ENCODE data around the gene SPTA1. TPM values are rescaled to one million over a fixed set of nuclear protein-coding genes. Genes with fewer than 3 reads are reported as not detected.

Gene SPTA1
- total RNA-seq, 1 donor from 2014 or later: 0.09 TPM

DNA sequence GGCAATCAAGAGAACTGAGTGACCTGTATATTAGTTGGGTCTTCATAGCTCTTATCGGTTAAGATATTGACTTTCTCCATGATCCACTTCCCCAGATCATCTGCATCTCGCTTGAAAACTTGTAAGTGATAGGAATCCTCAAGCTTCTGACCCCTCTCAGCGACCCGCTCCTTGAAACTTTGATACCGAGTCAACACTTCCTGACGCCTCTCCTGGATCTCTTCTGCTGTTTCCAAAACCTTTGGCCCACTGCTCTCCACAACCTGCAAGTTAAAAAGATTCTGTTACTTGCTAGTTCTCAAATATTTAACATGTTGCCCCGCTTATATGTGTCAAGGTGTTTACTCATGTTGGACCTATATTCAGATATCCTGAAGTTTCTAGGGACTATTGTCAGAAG, 1.4 kb downstream of the SPTA1 start:
- Histone ChIP-seq H3K36me3 (ENCODE audit: insufficient read depth, low read length) (no peaks in the 10 kb centered on the region), H3K4me1 (ENCODE audit: insufficient read depth, low read length) (no peaks in the 10 kb centered on the region), H3K27ac (ENCODE audit: low read depth, low read length) (no peak overlapping the region), H4K20me1 (ENCODE audit: insufficient read depth, low read length) (no peaks in the 10 kb centered on the region), H2AFZ (ENCODE audit: low read depth, low read length) (no peak overlapping the region), H3K4me2 (ENCODE audit: low read length) (no peak overlapping the region), H3K27me3 (ENCODE audit: insufficient read depth, low read length) (no peaks in the 10 kb centered on the region), H3K9me3 (ENCODE audit: insufficient read depth, low read depth, low read length) (no peaks in the 10 kb centered on the region), H3K79me2 (ENCODE audit: insufficient read depth, low read length) (no peaks in the 10 kb centered on the region), H3K9ac (ENCODE audit: low read length) (no peak overlapping the region), H3K4me3 (ENCODE audit: insufficient read depth, low read depth, low read length) (no peak overlapping the region)
- H3K9me3 Mint-ChIP-seq (ENCODE audit: unreplicated experiment): no peaks in the 10 kb centered on the region
- no peak for FAIRE-seq
- peaks cover 3% of the 10 kb centered on the region for H3K27me3 Mint-ChIP-seq (ENCODE audit: low read depth, unreplicated experiment)
- no peak overlapping the region for H3K4me3 Mint-ChIP-seq (ENCODE audit: unreplicated experiment)
- no peak overlapping the region for H3K27ac Mint-ChIP-seq (ENCODE audit: unreplicated experiment)
- no peaks in the 10 kb centered on the region for H3K4me1 Mint-ChIP-seq (ENCODE audit: low read depth, unreplicated experiment)
- no peak for DNase-seq (ENCODE audit: low read depth)
- no peaks in the 10 kb centered on the region for H3K36me3 Mint-ChIP-seq (ENCODE audit: low read depth, unreplicated experiment)
- no peak for TF ChIP-seq CTCF (IDR thresholded peaks at IDR 0.05; ENCODE audit: insufficient read depth, low read depth, low read length)
- no peak for TF ChIP-seq EZH2 (IDR thresholded peaks at IDR 0.05; ENCODE audit: insufficient read depth, low read length)

GRCh38 chr1:158681606-158682005, 4.9 kb downstream of the SPTA1 start:
- Mint-ChIP-seq H3K27me3 (ENCODE audit: low read depth, unreplicated experiment) (no peaks in the 10 kb centered on the region), H3K36me3 (ENCODE audit: low read depth, unreplicated experiment) (no peaks in the 10 kb centered on the region), H3K27ac (ENCODE audit: unreplicated experiment) (no peak overlapping the region), H3K4me1 (ENCODE audit: low read depth, unreplicated experiment) (no peaks in the 10 kb centered on the region), H3K4me3 (ENCODE audit: unreplicated experiment) (no peak overlapping the region), H3K9me3 (ENCODE audit: unreplicated experiment) (no peaks in the 10 kb centered on the region)
- Histone ChIP-seq H3K9ac (ENCODE audit: low read length) (no peak overlapping the region), H3K4me3 (ENCODE audit: insufficient read depth, low read depth, low read length) (no peak overlapping the region), H3K9me3 (ENCODE audit: insufficient read depth, low read depth, low read length) (no peaks in the 10 kb centered on the region), H3K4me2 (ENCODE audit: low read length) (no peak overlapping the region), H3K27me3 (ENCODE audit: insufficient read depth, low read length) (no peaks in the 10 kb centered on the region), H3K4me1 (ENCODE audit: insufficient read depth, low read length) (no peaks in the 10 kb centered on the region), H3K36me3 (ENCODE audit: insufficient read depth, low read length) (no peaks in the 10 kb centered on the region), H3K27ac (ENCODE audit: low read depth, low read length) (no peak overlapping the region), H4K20me1 (ENCODE audit: insufficient read depth, low read length) (no peaks in the 10 kb centered on the region), H2AFZ (ENCODE audit: low read depth, low read length) (no peak overlapping the region), H3K79me2 (ENCODE audit: insufficient read depth, low read length) (no peaks in the 10 kb centered on the region)
- FAIRE-seq (no peak), DNase-seq (ENCODE audit: low read depth) (no peak)
- no peak for TF ChIP-seq CTCF (IDR thresholded peaks at IDR 0.05; ENCODE audit: insufficient read depth, low read depth, low read length)
- no peak for TF ChIP-seq EZH2 (IDR thresholded peaks at IDR 0.05; ENCODE audit: insufficient read depth, low read length)

GRCh38 chr1:158679289-158679688, 7.2 kb downstream of the SPTA1 start:
- TF ChIP-seq CTCF (IDR thresholded peaks at IDR 0.05; ENCODE audit: insufficient read depth, low read depth, low read length) (no peak), EZH2 (IDR thresholded peaks at IDR 0.05; ENCODE audit: insufficient read depth, low read length) (no peak)
- H3K4me2 ChIP-seq (ENCODE audit: low read length): no peak overlapping the region
- Mint-ChIP-seq H3K9me3 (ENCODE audit: unreplicated experiment) (no peaks in the 10 kb centered on the region), H3K27me3 (ENCODE audit: low read depth, unreplicated experiment) (no peaks in the 10 kb centered on the region), H3K27ac (ENCODE audit: unreplicated experiment) (no peak overlapping the region), H3K4me3 (ENCODE audit: unreplicated experiment) (no peak overlapping the region), H3K36me3 (ENCODE audit: low read depth, unreplicated experiment) (no peaks in the 10 kb centered on the region), H3K4me1 (ENCODE audit: low read depth, unreplicated experiment) (no peaks in the 10 kb centered on the region)
- H3K27me3 ChIP-seq (ENCODE audit: insufficient read depth, low read length): no peaks in the 10 kb centered on the region
- no peak overlapping the region for H2AFZ ChIP-seq (ENCODE audit: low read depth, low read length)
- FAIRE-seq: no peak
- no peaks in the 10 kb centered on the region for H3K79me2 ChIP-seq (ENCODE audit: insufficient read depth, low read length)
- no peaks in the 10 kb centered on the region for H3K36me3 ChIP-seq (ENCODE audit: insufficient read depth, low read length)
- no peaks in the 10 kb centered on the region for H4K20me1 ChIP-seq (ENCODE audit: insufficient read depth, low read length)
- H3K9ac ChIP-seq (ENCODE audit: low read length): no peak overlapping the region
- no peak for DNase-seq (ENCODE audit: low read depth)
- H3K9me3 ChIP-seq (ENCODE audit: insufficient read depth, low read depth, low read length): peaks cover 4% of the 10 kb centered on the region
- no peak overlapping the region for H3K4me3 ChIP-seq (ENCODE audit: insufficient read depth, low read depth, low read length)
- H3K4me1 ChIP-seq (ENCODE audit: insufficient read depth, low read length): no peaks in the 10 kb centered on the region
- H3K27ac ChIP-seq (ENCODE audit: low read depth, low read length): no peak overlapping the region

Data from astrocyte (in vitro differentiated cells and primary cell).